ENCODE measurements around the gene TPM1.

The TPM1 gene

GRCh38 chr15:63042877-63043334, 359 bp downstream of the TPM1 start:
- H3K4me2 ChIP-seq (ENCODE audit: low read depth, low read length, poor library complexity, severe bottlenecking), result no peak overlapping the region
- no peaks in the 10 kb centered on the region for H3K27me3 ChIP-seq (ENCODE audit: low read length)
- H3K79me2 ChIP-seq (ENCODE audit: insufficient read depth, low read length), result no peaks in the 10 kb centered on the region
- no peak overlapping the region for H3K4me3 ChIP-seq (ENCODE audit: insufficient read depth, low read length, poor library complexity, severe bottlenecking)
- H4K20me1 ChIP-seq (ENCODE audit: low read depth, low read length), result no peaks in the 10 kb centered on the region
- H3F3A ChIP-seq (ENCODE audit: insufficient read depth), result no peaks in the 10 kb centered on the region
- H3K9me3 ChIP-seq (ENCODE audit: insufficient read depth, low read length), result no peaks in the 10 kb centered on the region
- TF ChIP-seq CTCF (IDR thresholded peaks at IDR 0.05; ENCODE audit: insufficient read depth, low read length, poor library complexity, severe bottlenecking), result no peak
- no peak for TF ChIP-seq EZH2phosphoT487 (conservative IDR thresholded peaks at IDR 0.05; ENCODE audit: low read length)
- no peak overlapping the region for H3K9ac ChIP-seq (ENCODE audit: low read length)
- no peaks in the 10 kb centered on the region for H3K36me3 ChIP-seq (ENCODE audit: low read length)
- H3K27ac ChIP-seq (ENCODE audit: low read depth, low read length), result no peak overlapping the region
- H3K9me2 ChIP-seq (replicated peaks; ENCODE audit: insufficient read depth, low read length), result no peaks in the 10 kb centered on the region
- H2AFZ ChIP-seq (ENCODE audit: low read depth, low read length, severe bottlenecking), result no peak overlapping the region

- H3K4me3 ChIP-seq (ENCODE audit: insufficient read depth, low read length, poor library complexity, severe bottlenecking), result no peak overlapping the region
- no peak overlapping the region for H3K27ac ChIP-seq (ENCODE audit: low read depth, low read length)
- no peaks in the 10 kb centered on the region for H3K27me3 ChIP-seq (ENCODE audit: low read length)
- H3K9me2 ChIP-seq (replicated peaks; ENCODE audit: insufficient read depth, low read length), result no peaks in the 10 kb centered on the region
- H3K9ac ChIP-seq (ENCODE audit: low read length), result no peak overlapping the region
- H3F3A ChIP-seq (ENCODE audit: insufficient read depth), result no peaks in the 10 kb centered on the region
- H4K20me1 ChIP-seq (ENCODE audit: low read depth, low read length), result no peaks in the 10 kb centered on the region
- no peaks in the 10 kb centered on the region for H3K79me2 ChIP-seq (ENCODE audit: insufficient read depth, low read length)
- H3K4me2 ChIP-seq (ENCODE audit: low read depth, low read length, poor library complexity, severe bottlenecking), result no peak overlapping the region
- H3K9me3 ChIP-seq (ENCODE audit: insufficient read depth, low read length), result no peaks in the 10 kb centered on the region
- TF ChIP-seq EZH2phosphoT487 (conservative IDR thresholded peaks at IDR 0.05; ENCODE audit: low read length) (no peak), CTCF (IDR thresholded peaks at IDR 0.05; ENCODE audit: insufficient read depth, low read length, poor library complexity, severe bottlenecking) (no peak)
- no peaks in the 10 kb centered on the region for H3K36me3 ChIP-seq (ENCODE audit: low read length)
- H2AFZ ChIP-seq (ENCODE audit: low read depth, low read length, severe bottlenecking), result no peak overlapping the region
Measured at GRCh38 chr15:63043335-63044076, 959 bp downstream of the TPM1 start.

- Histone ChIP-seq H3K4me3 (ENCODE audit: insufficient read depth, low read length, poor library complexity, severe bottlenecking) (no peak overlapping the region), H3K9ac (ENCODE audit: low read length) (no peak overlapping the region), H3K27me3 (ENCODE audit: low read length) (no peaks in the 10 kb centered on the region), H4K20me1 (ENCODE audit: low read depth, low read length) (no peaks in the 10 kb centered on the region), H3K27ac (ENCODE audit: low read depth, low read length) (no peak overlapping the region), H3K9me3 (ENCODE audit: insufficient read depth, low read length) (no peaks in the 10 kb centered on the region), H3F3A (ENCODE audit: insufficient read depth) (0 out of 2 replicates have a peak, but pooled peaks cover 2% of the 10 kb centered on the region), H2AFZ (ENCODE audit: low read depth, low read length, severe bottlenecking) (no peak overlapping the region), H3K36me3 (ENCODE audit: low read length) (no peaks in the 10 kb centered on the region), H3K4me2 (ENCODE audit: low read depth, low read length, poor library complexity, severe bottlenecking) (no peak overlapping the region), H3K79me2 (ENCODE audit: insufficient read depth, low read length) (no peaks in the 10 kb centered on the region), H3K9me2 (replicated peaks; ENCODE audit: insufficient read depth, low read length) (no peaks in the 10 kb centered on the region)
- TF ChIP-seq CTCF (IDR thresholded peaks at IDR 0.05; ENCODE audit: insufficient read depth, low read length, poor library complexity, severe bottlenecking), result no peak
- no peak for TF ChIP-seq EZH2phosphoT487 (conservative IDR thresholded peaks at IDR 0.05; ENCODE audit: low read length)
Measured at GRCh38 chr15:63044077-63044644, 1.6 kb downstream of the TPM1 start.

Data from SU-DHL-6 (cell line).